Activated CD4-positive, alpha-beta T cell treated with anti-CD3 and anti-CD28 coated beads, Interleukin-2, Interleukin-6, amounts not matched to agents 100 ng/mL and 50 ng/mL, durations not matched to agents 16 hours and 8 hours (primary cell): ENCODE measurements around the gene COL8A2.

Experiments used
- DNase-seq: peaks from one replicate; pipeline ENCODE4 v3.0.0-alpha.2; 2020

Gene COL8A2

GRCh38 chr1:36134505-36135329 is 9.7 kb upstream of the COL8A2 start:
- DNase-seq = peak; percentile 51

GRCh38 chr1:36134031-36134430 is 9.0 kb upstream of the COL8A2 start:
- DNase-seq = no peak

GRCh38 chr1:36133484-36133883 is 8.5 kb upstream of the COL8A2 start:
- no peak for DNase-seq

DNA sequence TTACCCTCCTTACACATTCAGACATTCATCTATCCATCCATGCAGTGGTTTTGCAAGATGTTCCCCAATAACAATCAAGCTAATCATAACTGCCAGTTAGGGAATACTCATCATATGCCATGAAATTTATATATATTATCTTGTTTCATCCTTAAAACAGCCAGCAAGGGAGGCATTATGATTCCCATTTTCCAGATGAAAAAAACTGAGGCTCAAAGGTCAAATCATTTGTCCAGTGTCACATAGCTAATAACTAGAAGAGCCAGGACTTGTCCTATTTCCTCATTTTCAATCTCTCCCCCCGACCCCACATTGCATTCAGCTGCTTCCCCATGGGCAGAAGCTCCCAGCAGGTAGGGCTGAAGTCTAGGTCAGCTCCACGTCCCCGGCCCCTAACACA is 7.0 kb upstream of the COL8A2 start:
- no peak for DNase-seq

DNA sequence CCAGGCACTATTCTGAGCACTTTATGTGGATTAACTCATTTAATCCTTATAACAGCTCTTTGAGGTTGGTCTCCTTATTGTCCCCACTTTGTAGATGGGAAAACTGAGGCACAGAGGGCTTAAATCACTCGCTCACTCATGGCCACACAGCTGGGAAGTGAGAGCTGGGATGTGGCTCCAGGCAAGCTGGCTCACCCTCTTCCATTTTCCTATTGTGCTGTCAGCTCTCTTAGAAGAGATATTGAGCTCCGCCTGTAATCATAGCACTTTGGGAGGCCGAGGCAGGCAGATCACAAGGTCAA is 3.8 kb upstream of the COL8A2 start:
- DNase-seq = no peak

DNA sequence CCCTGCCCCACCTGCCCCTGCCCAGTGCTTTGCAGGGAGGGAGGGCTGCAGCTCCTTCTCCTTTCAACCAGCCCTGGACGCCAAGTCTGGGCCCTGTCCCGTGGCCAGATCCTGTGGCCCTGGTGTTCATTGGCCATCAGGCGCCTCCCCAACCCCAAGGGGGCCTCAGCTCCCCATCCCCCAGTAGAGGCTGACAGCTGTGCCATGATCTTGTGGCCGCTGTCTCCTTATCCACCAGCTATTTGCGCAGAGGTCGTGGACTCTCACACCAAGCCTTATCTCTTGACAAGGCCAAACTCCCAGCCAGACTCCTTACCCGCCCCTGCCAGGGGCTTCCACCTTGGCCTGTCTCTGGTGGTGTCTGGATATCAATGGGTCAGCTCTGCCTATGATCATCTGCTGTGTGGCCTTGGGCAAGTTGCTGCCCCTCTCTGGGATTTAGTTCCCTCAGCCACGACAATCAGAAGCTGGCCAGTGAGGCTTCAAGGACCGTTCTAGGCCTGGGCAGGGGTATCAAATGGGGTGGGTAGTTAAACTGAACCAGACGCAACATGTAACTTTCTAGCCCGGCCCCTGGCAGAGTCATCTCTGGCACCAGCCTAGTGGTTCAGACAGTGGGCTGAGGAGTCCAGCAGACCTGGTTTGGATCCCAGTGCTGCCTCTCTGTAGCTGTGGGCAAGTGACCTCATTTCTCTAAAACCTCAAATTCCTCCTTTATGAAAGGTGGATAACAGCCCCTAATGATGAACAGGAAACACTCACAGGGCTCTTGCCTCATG is 3.3 kb upstream of the COL8A2 start:
- DNase-seq = no peak

GRCh38 chr1:36126797-36127500 is 1.9 kb upstream of the COL8A2 start:
- DNase-seq = no peak

- no peak for DNase-seq
Observed at GRCh38 chr1:36126005-36126716, 1.1 kb upstream of the COL8A2 start.

DNA sequence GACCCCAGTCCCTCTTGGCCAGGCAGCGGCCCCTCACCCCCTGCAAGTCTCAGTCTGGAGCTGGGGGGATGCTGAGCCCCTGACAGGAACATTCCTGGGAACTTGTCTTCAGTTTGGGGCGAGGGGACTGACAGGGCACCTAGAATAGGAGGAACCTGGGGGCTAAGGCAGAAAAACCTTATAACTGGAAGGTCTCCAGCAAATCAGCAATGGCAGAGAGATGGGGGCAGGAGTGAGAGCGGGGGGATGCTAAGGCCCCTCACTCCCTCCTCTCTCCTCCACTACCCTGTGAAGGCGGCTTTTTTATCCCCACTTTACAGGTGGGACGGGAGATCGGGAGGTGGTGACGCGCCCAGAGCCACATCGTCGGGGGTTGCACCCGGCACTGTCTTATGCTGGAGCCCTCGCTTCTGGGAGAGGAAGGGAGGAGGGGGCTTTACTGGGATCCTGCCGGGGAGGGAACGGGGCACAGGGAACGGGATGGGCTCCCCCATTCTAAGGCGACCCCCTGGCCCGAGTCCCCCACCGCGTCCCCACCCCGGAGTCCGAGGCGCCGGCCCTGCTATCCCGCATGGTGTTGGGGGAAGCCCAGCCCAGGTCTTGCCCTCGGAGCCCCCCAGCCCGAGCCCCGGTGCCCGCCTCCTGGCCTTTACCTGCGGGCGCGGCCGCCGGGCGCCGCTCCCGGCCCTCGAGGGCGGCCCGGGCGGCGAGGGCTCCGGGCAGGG is 456 bp downstream of the COL8A2 start:
- no peak for DNase-seq

DNA sequence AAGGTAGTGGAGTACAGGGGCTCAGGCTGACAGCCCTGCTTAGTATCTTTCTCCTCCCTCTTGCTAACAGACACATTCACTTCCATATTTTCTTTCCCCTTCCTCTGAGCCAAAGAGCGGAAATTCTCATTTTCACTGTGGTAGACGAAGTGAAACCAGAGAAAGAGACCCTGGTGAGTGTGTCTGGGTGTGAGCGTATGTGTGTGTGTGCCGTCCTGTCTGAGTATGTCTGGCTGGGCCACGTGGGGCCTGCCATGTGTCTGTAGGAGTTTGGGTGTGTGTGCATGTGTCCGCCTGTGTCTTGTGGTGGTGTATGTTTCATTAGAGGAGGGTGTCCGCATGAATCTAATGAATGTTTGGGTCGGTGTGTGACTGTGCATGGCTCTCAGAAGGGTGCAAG is 1.7 kb downstream of the COL8A2 start:
- peak; percentile 18 for DNase-seq

DNA sequence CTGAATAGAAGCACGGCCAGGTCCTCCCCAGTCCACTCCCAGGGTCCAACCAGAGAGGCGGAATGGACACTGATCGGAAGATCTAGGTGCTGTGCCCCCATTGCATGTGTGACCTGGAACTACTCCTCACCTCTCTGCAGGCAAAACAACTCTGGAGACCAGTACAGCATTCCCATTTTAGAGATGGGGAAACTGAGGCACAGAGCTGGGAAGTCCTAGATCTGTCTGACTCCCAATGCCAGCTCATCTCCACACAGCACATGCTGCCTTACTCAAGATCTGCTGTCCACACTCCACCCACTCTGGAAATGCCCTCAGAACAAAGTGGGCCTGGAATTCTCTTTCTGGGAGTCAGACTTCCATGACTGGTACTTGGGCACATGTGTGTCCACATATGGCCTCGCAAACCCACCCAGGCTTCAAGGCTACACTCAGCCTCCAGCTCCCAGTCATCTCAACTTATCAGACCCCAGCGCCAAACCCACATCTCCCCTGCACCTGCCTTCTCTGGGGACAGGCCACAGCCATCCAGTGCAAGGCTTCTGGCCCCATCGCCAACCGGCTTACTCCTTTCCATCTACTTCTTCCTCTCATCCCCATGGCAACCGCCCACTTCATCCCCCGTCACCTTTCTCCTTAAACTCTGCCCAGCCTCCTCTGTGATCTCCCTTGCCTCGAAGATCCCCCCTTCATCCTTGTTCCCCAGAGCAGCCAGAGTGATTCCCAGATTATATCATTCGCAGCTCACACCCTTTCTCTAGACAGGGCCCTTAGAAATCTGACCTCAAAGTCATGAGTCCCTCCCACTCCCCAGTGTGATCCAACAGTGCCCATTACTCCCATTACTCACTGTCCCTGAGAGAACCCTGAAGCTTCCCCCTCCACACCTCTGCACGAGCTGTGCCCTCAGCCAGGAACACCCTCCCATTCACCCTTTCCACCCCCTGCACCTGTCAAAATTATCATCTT is 2.7 kb downstream of the COL8A2 start:
- DNase-seq = no peak

DNA sequence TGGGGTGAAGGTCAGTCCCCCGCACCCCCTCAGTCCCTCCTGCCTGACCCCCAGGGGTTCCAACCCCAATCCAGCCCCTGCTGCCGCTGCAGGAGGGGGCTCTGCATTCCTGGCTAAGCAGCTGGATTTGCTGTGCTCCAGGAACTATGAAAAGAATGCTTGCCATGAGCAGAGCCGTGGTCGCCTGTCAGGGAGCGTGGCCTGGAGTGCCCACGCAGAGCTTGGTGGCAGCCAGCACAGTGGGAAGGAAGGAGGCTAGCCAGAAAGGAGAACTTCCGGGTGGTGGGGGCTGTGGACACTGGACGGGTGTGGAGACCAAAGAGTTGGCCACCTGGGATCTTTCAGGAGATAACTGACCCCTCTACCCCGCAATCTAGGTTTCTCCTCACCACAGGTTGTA is 5.6 kb downstream of the COL8A2 start:
- no peak for DNase-seq

DNA sequence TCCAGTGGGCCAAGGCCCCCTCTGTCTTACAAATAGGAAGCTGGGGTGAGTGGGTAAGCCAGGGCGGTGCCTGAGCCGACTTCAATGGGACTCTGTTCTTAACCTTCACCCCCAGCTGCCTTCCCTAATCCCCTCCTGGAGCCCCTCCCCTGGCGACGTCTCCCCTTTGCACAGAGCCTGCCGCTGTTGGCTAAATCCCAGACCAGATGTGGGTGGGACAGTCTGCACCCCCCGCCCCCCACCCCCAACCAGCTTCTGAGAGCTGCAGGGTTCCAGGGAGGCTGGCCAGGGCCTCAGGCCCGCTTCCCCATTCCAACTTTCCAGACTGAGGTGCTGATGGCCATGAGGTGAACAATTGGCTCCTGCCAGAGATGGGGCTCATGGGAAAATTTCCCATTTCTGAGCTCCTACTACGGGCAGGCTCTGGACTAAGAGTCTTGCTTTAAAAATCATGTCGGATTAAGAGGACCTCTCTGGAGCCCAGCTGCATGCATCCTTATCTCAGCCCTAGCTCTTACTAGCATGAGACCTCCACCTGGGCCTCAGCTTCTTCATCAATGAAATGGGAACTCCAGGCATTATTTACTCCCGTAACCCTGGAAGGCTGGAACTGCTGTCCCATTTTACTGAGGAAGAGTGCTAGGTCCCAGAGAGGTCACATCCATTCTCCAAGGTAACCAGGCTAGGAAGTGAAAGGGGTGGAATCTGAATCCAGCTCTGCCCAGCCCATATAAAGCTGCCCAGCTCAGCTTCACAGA is 6.4 kb downstream of the COL8A2 start:
- no peak for DNase-seq

- DNase-seq = no peak
Observed at GRCh38 chr1:36116901-36117300, 8.1 kb downstream of the COL8A2 start.

DNA sequence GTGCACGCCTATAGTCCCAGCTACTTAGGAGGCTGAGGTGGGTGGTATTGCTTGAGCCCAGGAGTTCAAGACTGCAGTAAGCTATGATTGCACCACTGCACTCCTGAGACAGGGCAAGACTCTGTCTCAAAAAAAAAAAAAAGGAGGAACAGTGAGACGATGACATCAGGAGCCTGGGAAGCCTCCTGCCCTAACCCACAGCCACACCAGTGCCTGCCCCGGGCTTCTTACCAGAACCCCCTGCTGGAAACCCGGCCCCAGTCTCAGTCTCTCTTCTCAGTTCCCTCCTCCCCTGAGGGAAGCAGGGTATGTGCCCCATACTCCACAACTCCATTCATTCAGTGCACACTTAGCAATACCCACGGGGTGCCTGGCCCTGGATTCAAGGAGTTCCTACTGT is 9.1 kb downstream of the COL8A2 start:
- DNase-seq = no peak

- no peak for DNase-seq
Observed at GRCh38 chr1:36115200-36115669, 9.8 kb downstream of the COL8A2 start.

DNA sequence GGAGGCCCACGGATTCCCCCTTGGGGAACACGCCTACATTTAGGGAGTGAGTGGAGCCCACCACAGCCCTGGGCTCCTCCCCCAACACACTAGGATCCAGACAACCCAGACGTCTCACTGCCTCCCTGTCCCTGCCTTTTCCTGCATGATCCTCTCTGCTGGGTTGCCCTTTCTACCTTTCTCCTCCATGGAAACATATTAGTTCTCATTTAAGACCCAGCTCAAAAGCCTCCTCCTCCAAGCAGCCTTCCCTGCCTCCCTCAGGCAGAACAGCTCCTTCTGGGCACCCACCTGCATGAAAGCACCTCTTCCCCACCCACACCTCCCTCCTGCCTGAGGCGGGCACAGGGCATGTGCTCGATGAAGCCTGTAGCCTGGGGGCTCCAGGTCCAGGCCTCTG is 10.7 kb downstream of the COL8A2 start:
- no peak for DNase-seq

- DNase-seq = no peak
Observed at GRCh38 chr1:36112823-36113222, 12.2 kb downstream of the COL8A2 start.

GRCh38 chr1:36111151-36111550 is 13.9 kb downstream of the COL8A2 start:
- no peak for DNase-seq

- peak; percentile 42 for DNase-seq
Observed at GRCh38 chr1:36109041-36109679, 15.9 kb downstream of the COL8A2 start.
